ENCODE data around the gene RTF2. TPM values are rescaled to one million over a fixed set of nuclear protein-coding genes. Genes with fewer than 3 reads are reported as not detected.

Gene RTF2
- total and polyA plus RNA-seq, 11 donors: 50.7 to 114 (median 86.2) TPM

DNA sequence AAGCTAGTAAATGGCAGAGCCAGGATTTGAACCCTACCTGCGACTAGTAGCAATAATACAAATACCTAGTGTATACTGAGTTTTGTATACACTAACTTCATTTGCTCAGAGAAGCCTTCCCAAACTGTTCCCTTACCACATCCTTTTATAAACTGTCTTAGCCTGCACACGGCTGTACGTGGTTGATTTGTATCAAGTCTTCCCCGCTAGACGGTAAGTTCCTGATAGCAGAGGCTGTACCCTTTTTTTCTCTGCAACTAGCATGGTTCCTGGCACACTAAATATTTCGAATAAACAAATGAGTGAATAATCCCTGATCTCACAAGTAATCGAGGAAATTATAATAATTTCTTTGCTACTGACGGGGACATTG lies 636 bp downstream of the RTF2 start:
- 17 to 28% (median 22%) methylated on average over 8 of the region's 8 CpGs for WGBS, 4 donors
- TF ChIP-seq CTCF (IDR thresholded peaks at IDR 0.05): no peak
- TF ChIP-seq POLR2A (IDR thresholded peaks at IDR 0.05): no peak
- no peaks in the 10 kb centered on the region for H3K27me3 ChIP-seq
- H3K4me3 ChIP-seq: peak overlapping the region; percentile 46 to 94 (median 84)
- intact Hi-C loops (cut with DNase I): loop anchor here in 7 of 10 donors (2.0 to 5.0 kb wide), 4 partner anchors 62 to 77 kb away; partner anchors contain the start of genes AURKA (in 5 of the 7) and CSTF1 (in 5 of the 7)
- H3K36me3 ChIP-seq: peaks cover 0 to 34% (median 15%) of the 10 kb centered on the region in 9 donors
- peaks cover 0 to 42% (median 21%) of the 10 kb centered on the region in 12 donors for H3K4me1 ChIP-seq
- peak overlapping the region in 11 of 12 donors; percentile 64 to 91 (median 83) for H3K27ac ChIP-seq
- ATAC-seq (no peak), DNase-seq (no peak)
- no peaks in the 10 kb centered on the region for H3K9me3 ChIP-seq

GRCh38 chr20:56483970-56484369 lies 15.5 kb downstream of the RTF2 start:
- no peaks in the 10 kb centered on the region for H3K4me1 ChIP-seq
- H3K27ac ChIP-seq: no peak overlapping the region
- DNase-seq (no peak), ATAC-seq (no peak)
- H3K4me3 ChIP-seq: no peak overlapping the region
- H3K27me3 ChIP-seq: no peaks in the 10 kb centered on the region
- 72 to 83% (median 81%) methylated on average over 7 of the region's 7 CpGs for WGBS, 4 donors
- H3K36me3 ChIP-seq: peaks cover 0 to 100% (median 90%) of the 10 kb centered on the region in 9 donors
- TF ChIP-seq POLR2A (IDR thresholded peaks at IDR 0.05): no peak
- no peak for TF ChIP-seq CTCF (IDR thresholded peaks at IDR 0.05)
- intact Hi-C loops (cut with DNase I): no loop called here
- H3K9me3 ChIP-seq: no peaks in the 10 kb centered on the region

- peaks cover 0 to 100% (median 80%) of the 10 kb centered on the region in 9 donors for H3K36me3 ChIP-seq
Observed at GRCh38 chr20:56487216-56487615, 18.8 kb downstream of the RTF2 start.

DNA sequence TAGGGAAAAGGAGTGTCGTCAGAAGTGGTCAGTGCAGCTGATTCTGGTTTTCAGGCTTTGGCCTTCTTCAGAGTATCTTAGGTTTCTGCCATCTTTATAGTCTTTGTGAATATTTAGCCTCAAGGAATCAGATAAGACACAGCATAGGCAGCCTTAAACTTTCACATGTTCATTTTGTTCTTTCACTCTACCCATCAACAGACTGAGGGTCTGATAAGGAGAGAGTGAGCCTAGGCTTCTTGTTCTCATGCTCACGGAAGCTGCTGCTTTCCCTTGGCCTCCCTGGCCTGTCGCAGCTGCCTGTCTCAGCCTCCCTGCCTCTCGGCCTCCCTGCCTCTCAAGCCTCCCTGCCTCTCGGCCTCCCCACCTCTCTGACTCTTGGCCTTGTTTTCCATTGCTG lies 20.1 kb downstream of the RTF2 start:
- no peak overlapping the region for H3K27ac ChIP-seq
- no peaks in the 10 kb centered on the region for H3K27me3 ChIP-seq
- DNase-seq: no peak
- H3K9me3 ChIP-seq: no peaks in the 10 kb centered on the region
- WGBS, 4 donors: 93 to 97% (median 95%) methylated on average over 5 of the region's 5 CpGs
- TF ChIP-seq CTCF (IDR thresholded peaks at IDR 0.05): no peak
- no peaks in the 10 kb centered on the region for H3K4me1 ChIP-seq
- H3K4me3 ChIP-seq: no peak overlapping the region
- intact Hi-C loops (cut with DNase I): no loop called here
- no peak for ATAC-seq
- H3K36me3 ChIP-seq: peaks cover 0 to 100% (median 67%) of the 10 kb centered on the region in 9 donors

More at GRCh38 chr20:56487216-56487615, 18.8 kb downstream of the RTF2 start:
- Histone ChIP-seq H3K4me1 (no peaks in the 10 kb centered on the region), H3K4me3 (no peak overlapping the region), H3K27me3 (no peaks in the 10 kb centered on the region), H3K27ac (peak overlapping the region in 1 of 12 donors; percentile 33), H3K9me3 (no peaks in the 10 kb centered on the region)
- ATAC-seq: peak in 1 of 4 donors; percentile 50
- TF ChIP-seq CTCF (IDR thresholded peaks at IDR 0.05): no peak
- TF ChIP-seq POLR2A (IDR thresholded peaks at IDR 0.05): no peak
- intact Hi-C loops (cut with DNase I): no loop called here
- DNase-seq: no peak
- WGBS, 4 donors: 75 to 86% (median 83%) methylated on average over 11 of the region's 11 CpGs

Data from heart left ventricle (tissue), 16 donors.